ENCODE measurements around the gene STK32B.

DNA sequence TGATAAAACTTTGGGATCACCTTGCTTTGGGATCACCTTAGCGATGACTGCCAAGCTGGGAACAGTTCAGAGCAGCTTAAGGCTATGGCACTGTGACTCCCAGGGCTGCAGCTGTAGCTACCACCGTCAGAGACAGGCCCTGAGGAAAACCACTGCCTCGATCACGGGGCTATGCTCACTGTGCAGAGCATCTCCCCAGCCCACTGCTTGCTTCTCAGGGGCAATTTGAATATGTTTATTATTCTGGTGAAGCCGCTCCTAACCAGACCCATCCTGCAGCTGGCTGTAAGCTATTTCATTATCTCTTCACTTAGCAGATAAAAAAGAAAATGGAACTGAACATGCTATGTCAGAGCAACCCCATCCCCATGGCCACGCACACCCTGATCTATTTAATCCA, 328.6 kb downstream of the STK32B start:
- no peak for TF ChIP-seq POLR2A (IDR thresholded peaks at IDR 0.05)
- TF ChIP-seq, protein P1, sequence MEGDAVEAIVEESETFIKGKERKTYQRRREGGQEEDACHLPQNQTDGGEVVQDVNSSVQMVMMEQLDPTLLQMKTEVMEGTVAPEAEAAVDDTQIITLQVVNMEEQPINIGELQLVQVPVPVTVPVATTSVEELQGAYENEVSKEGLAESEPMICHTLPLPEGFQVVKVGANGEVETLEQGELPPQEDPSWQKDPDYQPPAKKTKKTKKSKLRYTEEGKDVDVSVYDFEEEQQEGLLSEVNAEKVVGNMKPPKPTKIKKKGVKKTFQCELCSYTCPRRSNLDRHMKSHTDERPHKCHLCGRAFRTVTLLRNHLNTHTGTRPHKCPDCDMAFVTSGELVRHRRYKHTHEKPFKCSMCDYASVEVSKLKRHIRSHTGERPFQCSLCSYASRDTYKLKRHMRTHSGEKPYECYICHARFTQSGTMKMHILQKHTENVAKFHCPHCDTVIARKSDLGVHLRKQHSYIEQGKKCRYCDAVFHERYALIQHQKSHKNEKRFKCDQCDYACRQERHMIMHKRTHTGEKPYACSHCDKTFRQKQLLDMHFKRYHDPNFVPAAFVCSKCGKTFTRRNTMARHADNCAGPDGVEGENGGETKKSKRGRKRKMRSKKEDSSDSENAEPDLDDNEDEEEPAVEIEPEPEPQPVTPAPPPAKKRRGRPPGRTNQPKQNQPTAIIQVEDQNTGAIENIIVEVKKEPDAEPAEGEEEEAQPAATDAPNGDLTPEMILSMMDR (IDR thresholded peaks at IDR 0.05 in 4 of 5, conservative IDR thresholded peaks at IDR 0.05 in 1 of 5): no peak

Data from gastrocnemius medialis (tissue), 4 donors.